GM23338 (cell line): ENCODE data around the gene MYCBPAP. TPM values are rescaled to one million over a fixed set of nuclear protein-coding genes. Genes with fewer than 3 reads are reported as not detected.

Source experiments
- ATAC-seq: fragments of 200-7000 bp; cut with Tn5 transposase; 3 replicates; pipeline ENCODE4 v1.9.1; 2020
- DNase-seq: peaks from one replicate; pipeline ENCODE4 v3.0.0-alpha.2; 2015; ENCODE audit warnings: low spot score
- H2AFZ ChIP-seq: fragments of 200-600 bp; sonication (generic); 2 replicates; pipeline ENCODE4 v1.8.0; 2016; ENCODE audit warnings: antibody characterized with exemption, mild to moderate bottlenecking, moderate library complexity
- H3F3A ChIP-seq: fragments of 200-600 bp; sonication (generic); replicated peaks from 2 replicates; pipeline ENCODE4 v1.8.0; 2017; ENCODE audit warnings: antibody characterized with exemption, mixed run types, low read depth
- H3K27ac ChIP-seq: fragments of 200-600 bp; sonication (generic); 2 replicates; pipeline ENCODE4 v1.6.1; 2016; ENCODE audit warnings: low read depth
- H3K27me3 ChIP-seq: fragments of 200-600 bp; sonication (generic); 2 replicates; pipeline ENCODE4 v1.8.0; 2016; ENCODE audit warnings: mild to moderate bottlenecking, mixed run types, moderate library complexity; ENCODE audit not compliant: insufficient read depth
- H3K36me3 ChIP-seq: fragments of 200-600 bp; sonication (generic); 2 replicates; pipeline ENCODE4 v1.8.0; 2016; ENCODE audit warnings: mild to moderate bottlenecking; ENCODE audit not compliant: insufficient read depth
- H3K4me1 ChIP-seq: fragments of 200-600 bp; sonication (generic); 2 replicates; pipeline ENCODE4 v1.8.0; 2016; ENCODE audit warnings: mild to moderate bottlenecking, moderate library complexity; ENCODE audit not compliant: insufficient read depth
- H3K4me2 ChIP-seq: fragments of 200-600 bp; sonication (generic); 2 replicates; pipeline ENCODE4 v1.7.1; 2017; ENCODE audit warnings: mixed run types
- H3K4me3 ChIP-seq: fragments of 200-600 bp; sonication (generic); 2 replicates; pipeline ENCODE4 v1.6.1; 2016; ENCODE audit warnings: mixed run types
- H3K79me2 ChIP-seq: fragments of 200-600 bp; sonication (generic); replicated peaks from 2 replicates; pipeline ENCODE4 v1.8.0; 2017; ENCODE audit warnings: mild to moderate bottlenecking; ENCODE audit not compliant: insufficient read depth
- H3K9me2 ChIP-seq: fragments of 200-600 bp; sonication (generic); 2 replicates; pipeline ENCODE4 v1.8.0; 2017; ENCODE audit not compliant: insufficient read depth
- H4K20me1 ChIP-seq: fragments of 200-600 bp; sonication (generic); replicated peaks from 2 replicates; pipeline ENCODE4 v1.8.0; 2017; ENCODE audit warnings: mild to moderate bottlenecking; ENCODE audit not compliant: insufficient read depth
- H3K27ac Mint-ChIP-seq: 2 replicates; pipeline ENCODE4 v1.8.0; 2020; ENCODE audit warnings: inconsistent platforms, mild to moderate bottlenecking, moderate library complexity, mixed read lengths
- H3K27me3 Mint-ChIP-seq: 3 replicates; pipeline ENCODE4 v1.8.0; 2022; ENCODE audit warnings: low read depth, mild to moderate bottlenecking, moderate library complexity, mixed read lengths, inconsistent platforms; ENCODE audit not compliant: insufficient read depth, poor library complexity
- H3K36me3 Mint-ChIP-seq: 3 replicates; pipeline ENCODE4 v1.8.0; 2021; ENCODE audit warnings: low read depth, mild to moderate bottlenecking, inconsistent platforms, moderate library complexity, mixed read lengths
- H3K4me1 Mint-ChIP-seq: 3 replicates; pipeline ENCODE4 v1.8.0; 2020; ENCODE audit warnings: mild to moderate bottlenecking, inconsistent platforms, mixed read lengths
- H3K4me3 Mint-ChIP-seq: 3 replicates; pipeline ENCODE4 v1.8.0; 2021; ENCODE audit warnings: moderate library complexity, mild to moderate bottlenecking, inconsistent platforms, mixed read lengths
- H3K9me3 Mint-ChIP-seq: 3 replicates; pipeline ENCODE4 v1.8.0; 2020; ENCODE audit warnings: moderate library complexity, mild to moderate bottlenecking, inconsistent platforms, mixed read lengths
- CREB1 ChIP-seq: fragments of 250-450 bp; sonication (Bioruptor Pico); IDR thresholded peaks from 2 replicates; pipeline ENCODE4 v1.5.0; 2020; ENCODE audit warnings: low read depth, mild to moderate bottlenecking, moderate library complexity
- CTCF ChIP-seq, 2 experiments: fragments of 200-600 bp in 1 of 2; sonication (generic) in 1 of 2; conservative IDR thresholded peaks; 2 replicates each; pipeline versions ENCODE4 v1.5.1 to v1.6.1; 2016 to 2017; ENCODE audit warnings: antibody characterized with exemption in 2 of 2, low read depth in 2 of 2, mild to moderate bottlenecking in 2 of 2, moderate library complexity in 1 of 2
- EZH2 ChIP-seq: fragments of 200-600 bp; sonication (generic); IDR thresholded peaks from one replicate; pipeline ENCODE4 v1.8.0; 2017; ENCODE audit warnings: antibody characterized with exemption, mild to moderate bottlenecking, low read depth; ENCODE audit not compliant: unreplicated experiment
- EZH2phosphoT487 ChIP-seq: fragments of 200-600 bp; sonication (generic); IDR thresholded peaks from one replicate; pipeline ENCODE4 v1.8.1; 2018; ENCODE audit warnings: antibody characterized with exemption; ENCODE audit not compliant: unreplicated experiment
- JUNB ChIP-seq: IDR thresholded peaks from one replicate; pipeline ENCODE4 v1.6.1; 2016; ENCODE audit warnings: antibody characterized with exemption; ENCODE audit not compliant: unreplicated experiment
- NANOG ChIP-seq: IDR thresholded peaks from 2 replicates; pipeline ENCODE4 v1.6.1; 2016; ENCODE audit warnings: antibody characterized with exemption, borderline replicate concordance
- POLR2AphosphoS5 ChIP-seq: IDR thresholded peaks from 2 replicates; pipeline ENCODE4 v1.6.1; 2016; ENCODE audit warnings: antibody characterized with exemption, low read depth
- STAT1 ChIP-seq: IDR thresholded peaks from one replicate; pipeline ENCODE4 v1.6.1; 2016; ENCODE audit warnings: antibody characterized with exemption; ENCODE audit not compliant: unreplicated experiment
- ZNF114 ChIP-seq: fragments of 250-450 bp; sonication (Bioruptor Pico); IDR thresholded peaks from 2 replicates; pipeline ENCODE4 v1.5.0; 2020; ENCODE audit warnings: mild to moderate bottlenecking, moderate library complexity
- ZNF331 ChIP-seq: fragments of 250-450 bp; sonication (Bioruptor Pico); IDR thresholded peaks from 2 replicates; pipeline ENCODE4 v1.5.0; 2020; ENCODE audit warnings: low read depth, mild to moderate bottlenecking, moderate library complexity
- polyA plus RNA-seq: library from polyadenylated mRNA; unstranded; fragments of >200 nt; fragmentation: Nextera tagmentation; extraction: Ambion mirVana; gene quantifications from 2 replicates; pipeline ENCODE4 v1.2.1, GENCODE V29; 2016
- total RNA-seq: library from RNA; depleted of rRNA; stranded (reverse); fragments of >200 nt; shearing (Covaris generic); gene quantifications from 2 replicates; pipeline ENCODE4 v1.2.3, GENCODE V29; 2014
- TF ChIP-seq, protein P1 (sequence below): fragments of 250-450 bp; sonication (Bioruptor Pico); IDR thresholded peaks from 2 replicates; pipeline ENCODE4 v1.5.0; 2020; ENCODE audit warnings: mild to moderate bottlenecking, moderate library complexity
- TF ChIP-seq, protein P2 (sequence below): IDR thresholded peaks from 2 replicates; pipeline ENCODE4 v1.6.1; 2016; ENCODE audit warnings: antibody characterized with exemption

The MYCBPAP gene
- total and polyA plus RNA-seq, 2 experiments from 2014 or later = 0.63 to 1.7 TPM

DNA sequence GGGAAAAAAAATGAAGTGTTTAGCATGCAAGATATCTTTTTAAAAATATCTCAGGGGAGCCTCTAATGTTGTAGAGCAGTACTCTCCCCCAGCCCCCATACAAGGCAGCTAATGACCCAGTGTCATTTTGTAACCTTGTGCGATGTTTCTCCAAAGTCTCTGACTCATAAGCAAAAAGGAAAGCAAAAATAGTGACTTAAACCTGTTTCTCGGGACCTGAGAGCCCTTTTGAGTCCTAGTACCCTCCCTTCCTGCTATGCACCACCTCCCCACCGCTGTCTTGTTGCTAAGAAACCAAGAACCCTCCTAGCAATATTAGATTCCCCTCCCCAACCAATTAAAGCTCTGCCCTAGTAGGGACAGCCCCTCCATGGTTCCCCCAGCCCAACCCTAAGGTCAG is 2.8 kb downstream of the MYCBPAP start (continued):
- TF ChIP-seq, protein P1, sequence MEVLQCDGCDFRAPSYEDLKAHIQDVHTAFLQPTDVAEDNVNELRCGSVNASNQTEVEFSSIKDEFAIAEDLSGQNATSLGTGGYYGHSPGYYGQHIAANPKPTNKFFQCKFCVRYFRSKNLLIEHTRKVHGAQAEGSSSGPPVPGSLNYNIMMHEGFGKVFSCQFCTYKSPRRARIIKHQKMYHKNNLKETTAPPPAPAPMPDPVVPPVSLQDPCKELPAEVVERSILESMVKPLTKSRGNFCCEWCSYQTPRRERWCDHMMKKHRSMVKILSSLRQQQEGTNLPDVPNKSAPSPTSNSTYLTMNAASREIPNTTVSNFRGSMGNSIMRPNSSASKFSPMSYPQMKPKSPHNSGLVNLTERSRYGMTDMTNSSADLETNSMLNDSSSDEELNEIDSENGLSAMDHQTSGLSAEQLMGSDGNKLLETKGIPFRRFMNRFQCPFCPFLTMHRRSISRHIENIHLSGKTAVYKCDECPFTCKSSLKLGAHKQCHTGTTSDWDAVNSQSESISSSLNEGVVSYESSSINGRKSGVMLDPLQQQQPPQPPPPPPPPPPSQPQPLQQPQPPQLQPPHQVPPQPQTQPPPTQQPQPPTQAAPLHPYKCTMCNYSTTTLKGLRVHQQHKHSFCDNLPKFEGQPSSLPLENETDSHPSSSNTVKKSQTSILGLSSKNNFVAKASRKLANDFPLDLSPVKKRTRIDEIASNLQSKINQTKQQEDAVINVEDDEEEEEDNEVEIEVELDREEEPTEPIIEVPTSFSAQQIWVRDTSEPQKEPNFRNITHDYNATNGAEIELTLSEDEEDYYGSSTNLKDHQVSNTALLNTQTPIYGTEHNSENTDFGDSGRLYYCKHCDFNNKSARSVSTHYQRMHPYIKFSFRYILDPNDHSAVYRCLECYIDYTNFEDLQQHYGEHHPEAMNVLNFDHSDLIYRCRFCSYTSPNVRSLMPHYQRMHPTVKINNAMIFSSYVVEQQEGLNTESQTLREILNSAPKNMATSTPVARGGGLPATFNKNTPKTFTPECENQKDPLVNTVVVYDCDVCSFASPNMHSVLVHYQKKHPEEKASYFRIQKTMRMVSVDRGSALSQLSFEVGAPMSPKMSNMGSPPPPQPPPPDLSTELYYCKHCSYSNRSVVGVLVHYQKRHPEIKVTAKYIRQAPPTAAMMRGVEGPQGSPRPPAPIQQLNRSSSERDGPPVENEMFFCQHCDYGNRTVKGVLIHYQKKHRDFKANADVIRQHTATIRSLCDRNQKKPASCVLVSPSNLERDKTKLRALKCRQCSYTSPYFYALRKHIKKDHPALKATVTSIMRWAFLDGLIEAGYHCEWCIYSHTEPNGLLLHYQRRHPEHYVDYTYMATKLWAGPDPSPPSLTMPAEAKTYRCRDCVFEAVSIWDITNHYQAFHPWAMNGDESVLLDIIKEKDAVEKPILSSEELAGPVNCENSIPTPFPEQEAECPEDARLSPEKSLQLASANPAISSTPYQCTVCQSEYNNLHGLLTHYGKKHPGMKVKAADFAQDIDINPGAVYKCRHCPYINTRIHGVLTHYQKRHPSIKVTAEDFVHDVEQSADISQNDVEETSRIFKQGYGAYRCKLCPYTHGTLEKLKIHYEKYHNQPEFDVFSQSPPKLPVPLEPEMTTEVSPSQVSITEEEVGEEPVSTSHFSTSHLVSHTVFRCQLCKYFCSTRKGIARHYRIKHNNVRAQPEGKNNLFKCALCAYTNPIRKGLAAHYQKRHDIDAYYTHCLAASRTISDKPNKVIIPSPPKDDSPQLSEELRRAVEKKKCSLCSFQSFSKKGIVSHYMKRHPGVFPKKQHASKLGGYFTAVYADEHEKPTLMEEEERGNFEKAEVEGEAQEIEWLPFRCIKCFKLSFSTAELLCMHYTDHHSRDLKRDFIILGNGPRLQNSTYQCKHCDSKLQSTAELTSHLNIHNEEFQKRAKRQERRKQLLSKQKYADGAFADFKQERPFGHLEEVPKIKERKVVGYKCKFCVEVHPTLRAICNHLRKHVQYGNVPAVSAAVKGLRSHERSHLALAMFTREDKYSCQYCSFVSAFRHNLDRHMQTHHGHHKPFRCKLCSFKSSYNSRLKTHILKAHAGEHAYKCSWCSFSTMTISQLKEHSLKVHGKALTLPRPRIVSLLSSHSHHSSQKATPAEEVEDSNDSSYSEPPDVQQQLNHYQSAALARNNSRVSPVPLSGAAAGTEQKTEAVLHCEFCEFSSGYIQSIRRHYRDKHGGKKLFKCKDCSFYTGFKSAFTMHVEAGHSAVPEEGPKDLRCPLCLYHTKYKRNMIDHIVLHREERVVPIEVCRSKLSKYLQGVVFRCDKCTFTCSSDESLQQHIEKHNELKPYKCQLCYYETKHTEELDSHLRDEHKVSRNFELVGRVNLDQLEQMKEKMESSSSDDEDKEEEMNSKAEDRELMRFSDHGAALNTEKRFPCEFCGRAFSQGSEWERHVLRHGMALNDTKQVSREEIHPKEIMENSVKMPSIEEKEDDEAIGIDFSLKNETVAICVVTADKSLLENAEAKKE (CRISPR knock-in tag) = no peak
- no peak for TF ChIP-seq JUNB
- no peak for TF ChIP-seq EZH2phosphoT487
- TF ChIP-seq, protein P2, sequence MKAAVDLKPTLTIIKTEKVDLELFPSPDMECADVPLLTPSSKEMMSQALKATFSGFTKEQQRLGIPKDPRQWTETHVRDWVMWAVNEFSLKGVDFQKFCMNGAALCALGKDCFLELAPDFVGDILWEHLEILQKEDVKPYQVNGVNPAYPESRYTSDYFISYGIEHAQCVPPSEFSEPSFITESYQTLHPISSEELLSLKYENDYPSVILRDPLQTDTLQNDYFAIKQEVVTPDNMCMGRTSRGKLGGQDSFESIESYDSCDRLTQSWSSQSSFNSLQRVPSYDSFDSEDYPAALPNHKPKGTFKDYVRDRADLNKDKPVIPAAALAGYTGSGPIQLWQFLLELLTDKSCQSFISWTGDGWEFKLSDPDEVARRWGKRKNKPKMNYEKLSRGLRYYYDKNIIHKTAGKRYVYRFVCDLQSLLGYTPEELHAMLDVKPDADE = no peak
- TF ChIP-seq NANOG = no peak
- no peak for TF ChIP-seq POLR2AphosphoS5
- no peak for TF ChIP-seq CREB1 (CRISPR knock-in tag)
- TF ChIP-seq EZH2 = no peak

DNA sequence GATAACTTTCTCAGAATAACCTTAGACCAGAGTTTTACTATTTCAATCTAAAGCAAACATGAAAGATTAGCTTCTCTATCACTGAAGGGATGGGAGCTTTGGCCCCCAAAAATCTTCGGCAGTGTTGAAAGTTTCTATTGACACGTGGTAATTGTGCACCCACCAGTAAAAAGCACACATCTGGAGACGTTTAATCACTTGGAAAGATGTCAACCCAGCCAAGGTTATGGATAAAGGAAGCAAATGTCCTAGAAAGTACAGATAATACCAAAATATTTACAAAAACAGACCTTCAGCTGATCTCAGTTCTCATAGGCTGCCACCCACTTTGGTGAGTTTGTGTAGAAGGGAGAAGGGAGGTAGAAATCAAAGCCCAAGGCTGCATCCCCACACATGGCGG is 5.3 kb downstream of the MYCBPAP start:
- Histone ChIP-seq H3K27ac (no peak overlapping the region), H3K36me3 (no peaks in the 10 kb centered on the region), H3K27me3 (no peaks in the 10 kb centered on the region; the same call in 1 of the 2 replicates), H3K4me3 (no peak overlapping the region), H3K4me1 (peaks cover 8% of the 10 kb centered on the region; the same call in 1 of the 2 replicates), H3F3A (0 out of 2 replicates have a peak, but pooled peaks cover 3% of the 10 kb centered on the region), H3K79me2 (no peaks in the 10 kb centered on the region), H3K4me2 (no peak overlapping the region), H2AFZ (no peak overlapping the region), H3K9me2 (0 out of 2 replicates have a peak, but pooled peaks cover 2% of the 10 kb centered on the region), H4K20me1 (no peaks in the 10 kb centered on the region)
- no peaks in the 10 kb centered on the region for H3K36me3 Mint-ChIP-seq
- H3K4me3 Mint-ChIP-seq = no peak overlapping the region
- H3K9me3 Mint-ChIP-seq = no peaks in the 10 kb centered on the region; the same call in 2 of the 3 replicates
- no peak overlapping the region for H3K27ac Mint-ChIP-seq
- peaks cover 39% of the 10 kb centered on the region for H3K4me1 Mint-ChIP-seq
- H3K27me3 Mint-ChIP-seq = peaks cover 9% of the 10 kb centered on the region
- ATAC-seq (no peak), DNase-seq (no peak)
- TF ChIP-seq JUNB = no peak
- no peak for TF ChIP-seq EZH2
- no peak for TF ChIP-seq POLR2AphosphoS5
- TF ChIP-seq NANOG = no peak
- no peak for TF ChIP-seq ZNF114 (CRISPR knock-in tag)
- TF ChIP-seq CTCF (conservative IDR thresholded peaks at IDR 0.05; ENCODE audit: low read depth in 2 of 2) = no peak
- no peak for TF ChIP-seq EZH2phosphoT487
- no peak for TF ChIP-seq STAT1
- TF ChIP-seq ZNF331 = no peak
- TF ChIP-seq, protein P2 = no peak
- no peak for TF ChIP-seq CREB1 (CRISPR knock-in tag)
